A673 (cell line): ENCODE results near the gene MRRF. TPM values are rescaled to one million over a fixed set of nuclear protein-coding genes. Genes with fewer than 3 reads are reported as not detected.

Source experiments
- BruUV-seq: library from RNA; stranded (reverse); fragments of 400-500 nt; replicated peaks from 2 replicates; lab custom pipeline; 2021; lab: Mats Ljungman, UMichigan
- CTCF ChIA-PET: fragments of 300-600 bp; sonication (Branson Sonifier 250); formaldehyde crosslinking; loops from one replicate; lab custom pipeline; 2022; ENCODE audit warnings: antibody characterized with exemption; lab: Charles Lee
- POLR2A ChIA-PET: fragments of 300-600 bp; sonication (Branson Sonifier 250); formaldehyde crosslinking; loops from one replicate; lab custom pipeline; 2022; ENCODE audit warnings: antibody characterized with exemption; ENCODE audit not compliant: low non-redundant PET; lab: Charles Lee
- DNase-seq: peaks from one replicate; pipeline ENCODE4 v3.0.0-alpha.2; 2015; ENCODE audit warnings: low spot score
- H3K27ac ChIP-seq: fragments of 200-600 bp; sonication (generic); 2 replicates; pipeline ENCODE4 v1.5.1; 2016; ENCODE audit warnings: mixed run types, low read depth, mild to moderate bottlenecking, mixed read lengths, antibody characterized with exemption, low read length; ENCODE audit not compliant: poor library complexity, severe bottlenecking
- H3K27me3 ChIP-seq: fragments of 200-600 bp; sonication (generic); replicated peaks from 2 replicates; pipeline ENCODE4 v1.6.1; 2017; ENCODE audit warnings: mixed run types, low read depth, mild to moderate bottlenecking, mixed read lengths, antibody characterized with exemption, low read length; ENCODE audit not compliant: insufficient read depth, poor library complexity
- H3K36me3 ChIP-seq: fragments of 200-600 bp; sonication (generic); 2 replicates; pipeline ENCODE4 v1.6.1; 2016; ENCODE audit warnings: mixed run types, mild to moderate bottlenecking, mixed read lengths, antibody characterized with exemption, low read length; ENCODE audit not compliant: insufficient read depth, poor library complexity, severe bottlenecking
- H3K4me1 ChIP-seq: fragments of 200-600 bp; sonication (generic); 2 replicates; pipeline ENCODE4 v1.6.1; 2017; ENCODE audit warnings: mixed run types, mild to moderate bottlenecking, mixed read lengths, antibody characterized with exemption, low read length; ENCODE audit not compliant: insufficient read depth, poor library complexity, severe bottlenecking
- H3K4me3 ChIP-seq: fragments of 200-600 bp; sonication (generic); 2 replicates; pipeline ENCODE4 v1.5.1; 2016; ENCODE audit warnings: low read depth, mixed run types, mild to moderate bottlenecking, mixed read lengths, low read length; ENCODE audit not compliant: poor library complexity, severe bottlenecking
- H3K9me3 ChIP-seq: fragments of 200-600 bp; sonication (generic); 2 replicates; pipeline ENCODE4 v1.6.1; 2016; ENCODE audit warnings: mixed run types, low read depth, mild to moderate bottlenecking, mixed read lengths, antibody characterized with exemption, low read length; ENCODE audit not compliant: poor library complexity, severe bottlenecking
- EZH2 ChIP-seq: fragments of 200-600 bp; sonication (generic); IDR thresholded peaks from 2 replicates; pipeline ENCODE4 v1.6.1; 2017; ENCODE audit warnings: borderline replicate concordance, low read depth, mild to moderate bottlenecking, mixed read lengths, antibody characterized with exemption, low read length; ENCODE audit not compliant: poor library complexity, severe bottlenecking
- intact Hi-C: fragments of 100-400 bp; cut with micrococcal nuclease; formaldehyde crosslinking; loops from one replicate; pipeline ENCODE4 v1.10.0; 2022; ENCODE audit not compliant: unreplicated experiment
- total RNA-seq: library from RNA; stranded (reverse); gene quantifications from 2 replicates; pipeline ENCODE4 v1.2.3, GENCODE V29; 2021
- TF ChIP-seq, protein P1 (sequence below): fragments of 300-800, 200-600 bp; sonication (generic); conservative IDR thresholded peaks from 2 replicates; pipeline ENCODE4 v1.5.1; 2017; ENCODE audit warnings: low read depth, mild to moderate bottlenecking, antibody characterized with exemption, low read length, moderate library complexity, mixed read lengths

The MRRF gene
- total RNA-seq, 1 experiment from 2014 or later = 44.9 TPM

DNA sequence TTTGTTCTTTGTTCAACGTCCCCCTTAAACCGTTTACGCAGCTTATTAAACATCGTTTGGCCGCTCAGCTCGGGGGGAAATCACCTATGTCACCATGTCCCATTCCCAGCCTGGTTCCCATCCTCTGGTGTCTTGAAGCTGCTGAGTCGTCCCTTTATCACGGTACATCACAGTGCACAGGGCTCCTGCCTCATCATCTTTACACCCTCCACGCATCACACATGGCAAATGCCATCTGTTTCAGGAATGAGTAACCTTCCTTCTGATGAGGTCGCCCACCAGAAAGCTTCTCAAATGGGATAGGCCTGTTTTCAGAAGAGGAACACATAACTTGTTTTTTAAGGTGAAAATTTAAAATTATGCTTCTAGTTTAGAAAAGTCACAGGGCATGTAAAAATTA is 28.0 kb upstream of the MRRF start:
- ChIA-PET CTCF (no interaction called here), POLR2A (no interaction called here)
- no peak for DNase-seq
- no TSS peak for BruUV-seq
- H3K9me3 ChIP-seq = no peaks in the 10 kb centered on the region
- no peak overlapping the region for H3K27ac ChIP-seq
- TF ChIP-seq, protein P1, sequence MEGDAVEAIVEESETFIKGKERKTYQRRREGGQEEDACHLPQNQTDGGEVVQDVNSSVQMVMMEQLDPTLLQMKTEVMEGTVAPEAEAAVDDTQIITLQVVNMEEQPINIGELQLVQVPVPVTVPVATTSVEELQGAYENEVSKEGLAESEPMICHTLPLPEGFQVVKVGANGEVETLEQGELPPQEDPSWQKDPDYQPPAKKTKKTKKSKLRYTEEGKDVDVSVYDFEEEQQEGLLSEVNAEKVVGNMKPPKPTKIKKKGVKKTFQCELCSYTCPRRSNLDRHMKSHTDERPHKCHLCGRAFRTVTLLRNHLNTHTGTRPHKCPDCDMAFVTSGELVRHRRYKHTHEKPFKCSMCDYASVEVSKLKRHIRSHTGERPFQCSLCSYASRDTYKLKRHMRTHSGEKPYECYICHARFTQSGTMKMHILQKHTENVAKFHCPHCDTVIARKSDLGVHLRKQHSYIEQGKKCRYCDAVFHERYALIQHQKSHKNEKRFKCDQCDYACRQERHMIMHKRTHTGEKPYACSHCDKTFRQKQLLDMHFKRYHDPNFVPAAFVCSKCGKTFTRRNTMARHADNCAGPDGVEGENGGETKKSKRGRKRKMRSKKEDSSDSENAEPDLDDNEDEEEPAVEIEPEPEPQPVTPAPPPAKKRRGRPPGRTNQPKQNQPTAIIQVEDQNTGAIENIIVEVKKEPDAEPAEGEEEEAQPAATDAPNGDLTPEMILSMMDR = no peak
- no peak for TF ChIP-seq EZH2
- H3K27me3 ChIP-seq = peaks cover 28% of the 10 kb centered on the region
- H3K36me3 ChIP-seq = peaks cover 16% of the 10 kb centered on the region
- no peak overlapping the region for H3K4me3 ChIP-seq
- no peaks in the 10 kb centered on the region for H3K4me1 ChIP-seq
- intact Hi-C loops = no loop called here

DNA sequence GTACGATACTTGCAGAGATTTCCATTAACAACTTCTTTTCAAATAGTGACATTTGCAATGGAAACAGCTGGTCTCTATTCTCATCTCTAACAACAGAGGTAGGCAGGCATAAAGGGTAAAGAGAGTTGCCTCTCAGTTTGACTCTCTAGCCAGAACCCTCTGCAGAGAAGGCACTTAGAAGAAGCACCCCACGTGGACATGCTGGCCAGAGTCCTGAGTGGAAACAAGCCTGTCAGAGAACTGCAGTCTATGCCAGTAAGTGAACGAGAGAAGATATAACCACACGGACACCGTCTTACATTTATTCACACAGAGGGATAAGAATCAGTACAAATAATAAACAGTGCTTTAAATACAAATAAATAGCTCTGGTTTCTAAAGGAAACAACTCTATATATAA is 25.0 kb upstream of the MRRF start:
- TF ChIP-seq EZH2 = no peak
- TF ChIP-seq, protein P1 = no peak
- Histone ChIP-seq H3K36me3 (peaks cover 41% of the 10 kb centered on the region), H3K9me3 (no peaks in the 10 kb centered on the region), H3K4me1 (no peaks in the 10 kb centered on the region), H3K27me3 (peaks cover under 1% of the 10 kb centered on the region), H3K4me3 (no peak overlapping the region), H3K27ac (no peak overlapping the region)
- BruUV-seq = no TSS peak
- CTCF ChIA-PET = no interaction called here
- POLR2A ChIA-PET = no interaction called here
- no peak for DNase-seq
- intact Hi-C loops = no loop called here

DNA sequence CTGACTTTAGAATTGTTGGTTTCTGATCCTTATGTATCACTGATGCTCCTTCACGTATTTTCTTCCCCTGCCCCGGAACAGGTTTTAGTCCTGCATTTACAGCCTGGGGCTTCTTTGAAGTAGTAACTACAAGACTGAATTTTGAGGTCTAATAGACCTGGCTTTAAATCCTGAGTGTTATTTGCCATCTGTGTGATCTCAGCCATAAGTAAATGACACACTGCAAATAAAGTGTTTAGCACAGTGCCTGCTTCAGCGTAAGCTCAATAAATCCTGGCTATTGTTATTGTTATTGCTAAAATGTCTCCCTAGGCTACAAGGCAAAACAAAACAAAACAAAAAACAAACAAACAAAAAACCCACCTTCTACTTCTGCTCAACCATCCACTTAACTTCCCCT is 20.3 kb upstream of the MRRF start:
- no peaks in the 10 kb centered on the region for H3K27me3 ChIP-seq
- H3K36me3 ChIP-seq = peaks cover 61% of the 10 kb centered on the region
- no TSS peak for BruUV-seq
- no peaks in the 10 kb centered on the region for H3K9me3 ChIP-seq
- intact Hi-C loops = no loop called here
- TF ChIP-seq EZH2 = no peak
- TF ChIP-seq, protein P1 = no peak
- CTCF ChIA-PET = no interaction called here
- DNase-seq = no peak
- POLR2A ChIA-PET = no interaction called here
- no peaks in the 10 kb centered on the region for H3K4me1 ChIP-seq
- no peak overlapping the region for H3K4me3 ChIP-seq
- H3K27ac ChIP-seq = no peak overlapping the region
